Panc1 (cell line): ENCODE results near the gene PAX2. TPM values are rescaled to one million over a fixed set of nuclear protein-coding genes. Genes with fewer than 3 reads are reported as not detected.

ENCODE experiments used
- ATAC-seq: fragments of 200-7000 bp; cut with Tn5 transposase; 2 replicates; pipeline ENCODE4 v1.9.1; 2020; ENCODE audit warnings: mild to moderate bottlenecking, moderate library complexity
- BruUV-seq: library from RNA; stranded (reverse); fragments of 400-500 nt; replicated peaks from 2 replicates; lab custom pipeline; 2021; lab: Mats Ljungman, UMichigan
- CTCF ChIA-PET: fragments of 300-600 bp; sonication (Branson Sonifier 250); formaldehyde crosslinking; loops from one replicate; lab custom pipeline; 2022; ENCODE audit warnings: antibody characterized with exemption; lab: Charles Lee
- POLR2A ChIA-PET: fragments of 300-600 bp; sonication (Branson Sonifier 250); formaldehyde crosslinking; loops from one replicate; lab custom pipeline; 2022; ENCODE audit warnings: antibody characterized with exemption; lab: Charles Lee
- DNase-seq: peaks from one replicate; pipeline ENCODE4 v3.0.0-alpha.2; 2010; ENCODE audit warnings: low read depth, low spot score
- H3K27ac ChIP-seq: 2 replicates; pipeline ENCODE4 v1.5.1; 2011; ENCODE audit warnings: mild to moderate bottlenecking, low read length, inconsistent platforms
- H3K27me3 ChIP-seq: fragments of 200-500 bp; sonication (Bioruptor generic); 2 replicates; pipeline ENCODE4 v1.6.0; 2014; ENCODE audit warnings: low read length, inconsistent platforms; ENCODE audit not compliant: control insufficient read depth, insufficient read depth
- H3K36me3 ChIP-seq: fragments of 200-500 bp; sonication (Bioruptor generic); 2 replicates; pipeline ENCODE4 v1.5.1; 2014; ENCODE audit warnings: inconsistent platforms, mild to moderate bottlenecking, low read length, moderate library complexity; ENCODE audit not compliant: control insufficient read depth, insufficient read depth
- H3K4me1 ChIP-seq: 2 replicates; pipeline ENCODE4 v1.5.1; 2011; ENCODE audit warnings: inconsistent platforms, mild to moderate bottlenecking, low read length, moderate library complexity; ENCODE audit not compliant: control insufficient read depth, insufficient read depth
- H3K4me3 ChIP-seq, 2 experiments: 2 replicates each; pipeline ENCODE4 v1.5.1; 2011 to 2012; ENCODE audit warnings: low read depth in 2 of 2, low read length in 2 of 2, mild to moderate bottlenecking in 2 of 2, inconsistent platforms in 1 of 2, moderate library complexity in 1 of 2
- H3K9me3 ChIP-seq: fragments of 200-500 bp; sonication (Bioruptor generic); 2 replicates; pipeline ENCODE4 v1.5.1; 2014; ENCODE audit warnings: low read depth, mild to moderate bottlenecking, inconsistent platforms, low read length, moderate library complexity; ENCODE audit not compliant: control insufficient read depth, insufficient read depth
- CTCF ChIP-seq: fragments of 450-650 bp; IDR thresholded peaks from 2 replicates; pipeline ENCODE4 v1.5.1; 2017; ENCODE audit warnings: mild to moderate bottlenecking
- POLR2AphosphoS5 ChIP-seq: IDR thresholded peaks from 2 replicates; pipeline ENCODE4 v1.6.1; 2012; ENCODE audit warnings: mild to moderate bottlenecking, low read depth, low read length, moderate library complexity
- REST ChIP-seq, 2 experiments: IDR thresholded peaks; 2 replicates each; pipeline ENCODE4 v1.6.1; 2011 to 2012; ENCODE audit warnings: low read depth in 2 of 2, control low read depth in 1 of 2, low read length in 1 of 2, mild to moderate bottlenecking in 1 of 2, moderate library complexity in 1 of 2; ENCODE audit not compliant: insufficient read depth in 1 of 2
- SIN3A ChIP-seq: IDR thresholded peaks from 2 replicates; pipeline ENCODE4 v1.6.1; 2012; ENCODE audit warnings: low read depth, mild to moderate bottlenecking, low read length, moderate library complexity, borderline replicate concordance; ENCODE audit not compliant: insufficient read depth
- TCF7L2 ChIP-seq: IDR thresholded peaks from 2 replicates; pipeline ENCODE4 v1.6.1; 2011; ENCODE audit warnings: mild to moderate bottlenecking, low read depth, low read length, inconsistent platforms
- in situ Hi-C: cut with HindIII; loops from 2 replicates; pipeline ENCODE4 v1.10.0; 2016; ENCODE audit warnings: low sequenced_read_pairs, low pct_unique_long_range_greater_than_20kb
- intact Hi-C: fragments of 100-400 bp; cut with micrococcal nuclease; formaldehyde crosslinking; loops from one replicate; pipeline ENCODE4 v1.10.0; 2022; ENCODE audit not compliant: unreplicated experiment
- total RNA-seq: library from RNA; stranded (reverse); gene quantifications from one replicate; pipeline ENCODE4 v1.2.1, GENCODE V29; 2021; ENCODE audit not compliant: unreplicated experiment

The PAX2 gene
- total RNA-seq, 1 experiment from 2014 or later = 72.3 TPM

- DNase-seq (no peak), ATAC-seq (no peak)
- Histone ChIP-seq H3K4me1 (no peaks in the 10 kb centered on the region), H3K36me3 (no peaks in the 10 kb centered on the region), H3K4me3 (no peak overlapping the region), H3K27me3 (no peaks in the 10 kb centered on the region; the same call in 1 of the 2 replicates), H3K9me3 (no peaks in the 10 kb centered on the region), H3K27ac (no peak overlapping the region)
- TF ChIP-seq TCF7L2 = no peak
- TF ChIP-seq CTCF = no peak
- BruUV-seq = no TSS peak
- in situ Hi-C loops (no loop called here), intact Hi-C loops (no loop called here)
- CTCF ChIA-PET = no interaction called here
- POLR2A ChIA-PET = no interaction called here
Measured at GRCh38 chr10:100863433-100863832, 118.1 kb downstream of the PAX2 start.

- no peaks in the 10 kb centered on the region for H3K4me1 ChIP-seq
- POLR2A ChIA-PET = interaction anchor here (0.7 kb wide), 1 partner anchor 328 kb away, joined by 4 read pairs; no protein-coding TSS in a partner anchor
- CTCF ChIA-PET = no interaction called here
- BruUV-seq = no TSS peak
- H3K27me3 ChIP-seq = no peaks in the 10 kb centered on the region; the same call in 1 of the 2 replicates
- no peaks in the 10 kb centered on the region for H3K9me3 ChIP-seq
- in situ Hi-C loops (no loop called here), intact Hi-C loops (no loop called here)
- H3K27ac ChIP-seq = no peak overlapping the region
- DNase-seq (no peak), ATAC-seq (no peak)
- H3K4me3 ChIP-seq = no peak overlapping the region
- TF ChIP-seq TCF7L2 = no peak
- no peak for TF ChIP-seq REST (IDR thresholded peaks at IDR 0.05; ENCODE audit: insufficient read depth in 1 of 2, low read depth in 2 of 2, low read length in 1 of 2)
- no peak for TF ChIP-seq SIN3A
- TF ChIP-seq POLR2AphosphoS5 = no peak
- no peak for TF ChIP-seq CTCF
- H3K36me3 ChIP-seq = no peaks in the 10 kb centered on the region
Measured at GRCh38 chr10:100864036-100864885, 118.9 kb downstream of the PAX2 start.
